Germinal center (tissue), 1 donor: Measurements from ENCODE around the gene MYLIP.

Source experiments
- DNase-seq: peaks from one replicate; pipeline ENCODE4 v3.0.0; 2012; ENCODE audit warnings: mixed read lengths, low spot score

Gene MYLIP

DNA sequence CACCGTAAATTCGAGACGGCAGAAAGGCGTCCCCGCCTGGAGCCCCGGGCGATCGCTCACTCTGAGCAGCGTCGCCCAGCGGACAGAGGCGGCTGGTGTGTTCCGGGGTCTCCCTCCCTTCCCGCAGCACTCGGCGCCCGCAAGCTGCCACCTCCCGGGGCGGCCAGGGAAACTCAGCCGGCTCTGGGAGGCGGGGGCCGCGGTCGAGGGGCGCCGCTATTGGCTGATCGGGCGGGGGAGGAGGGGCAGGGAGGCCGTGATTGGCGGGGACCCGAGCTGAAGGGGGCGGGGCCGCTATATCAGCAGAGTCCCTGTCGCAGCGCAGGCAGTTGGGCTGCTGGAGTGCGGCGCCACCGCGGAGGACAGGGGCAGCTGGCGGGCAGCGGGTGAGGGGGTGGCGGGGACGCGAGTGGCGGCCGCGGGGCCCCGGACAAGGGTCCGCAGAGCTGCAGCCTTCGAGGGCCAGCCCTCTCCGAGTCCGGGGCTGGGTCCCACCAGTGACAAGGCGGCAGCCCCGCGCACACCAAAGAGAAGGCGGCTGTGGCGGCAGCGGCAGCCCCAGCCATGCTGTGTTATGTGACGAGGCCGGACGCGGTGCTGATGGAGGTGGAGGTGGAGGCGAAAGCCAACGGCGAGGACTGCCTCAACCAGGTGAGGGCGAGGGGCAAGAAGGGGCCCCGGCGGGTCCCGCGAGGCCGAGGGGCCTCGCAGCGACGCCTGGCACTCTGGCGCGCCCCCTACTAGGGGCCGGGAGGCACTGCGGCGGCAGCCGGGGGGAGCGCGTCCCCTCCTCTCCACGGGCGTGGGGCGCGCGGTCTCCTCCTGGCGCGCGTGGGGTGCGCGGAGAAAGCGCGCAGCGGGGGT, at the start of gene MYLIP:
Gene MYLIP, plus strand, starts transcription at position 328 of the 864 bp plus-strand sequence. Its CDS starts 237 bp downstream, at position 565.
- peak; percentile 98 for DNase-seq

DNA sequence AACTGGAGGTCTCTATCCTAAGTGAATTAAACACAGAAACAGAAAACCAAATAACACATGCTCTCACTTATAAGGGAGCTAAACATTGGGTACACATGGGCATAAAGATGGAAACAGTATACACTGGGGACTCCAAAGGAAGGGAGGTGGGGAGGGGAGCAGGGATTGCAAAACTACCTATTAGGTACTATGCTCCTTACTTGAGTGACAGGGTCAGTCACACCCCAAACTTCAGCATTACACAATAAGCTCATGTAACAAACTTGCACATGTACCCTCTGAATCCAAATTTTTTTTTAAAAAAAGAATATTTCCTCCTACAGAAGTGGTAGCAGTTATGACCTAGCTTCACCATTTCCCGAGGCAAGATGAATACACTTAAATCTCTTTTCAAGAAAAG, 49.5 kb upstream of the MYLIP start:
- DNase-seq, result no peak

DNA sequence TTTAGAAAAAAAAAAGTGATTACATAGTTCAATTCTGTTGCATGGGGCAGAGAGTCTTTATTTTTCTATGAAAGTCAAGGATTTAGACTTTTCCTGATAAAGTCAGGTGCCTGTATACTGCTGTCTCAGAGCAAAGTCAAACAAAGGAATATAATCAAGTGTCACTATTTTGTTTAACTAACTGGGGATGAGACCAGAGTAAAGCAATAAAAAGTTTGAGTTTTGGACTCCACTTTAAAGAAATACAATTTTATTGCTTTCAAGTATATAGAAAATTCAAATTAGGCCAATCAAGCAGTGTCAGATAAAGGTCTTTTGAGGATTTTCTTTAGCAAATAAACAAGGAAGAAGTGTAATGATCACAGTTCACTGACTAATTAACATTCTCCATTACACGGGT, 48.7 kb upstream of the MYLIP start:
- DNase-seq, result no peak

DNA sequence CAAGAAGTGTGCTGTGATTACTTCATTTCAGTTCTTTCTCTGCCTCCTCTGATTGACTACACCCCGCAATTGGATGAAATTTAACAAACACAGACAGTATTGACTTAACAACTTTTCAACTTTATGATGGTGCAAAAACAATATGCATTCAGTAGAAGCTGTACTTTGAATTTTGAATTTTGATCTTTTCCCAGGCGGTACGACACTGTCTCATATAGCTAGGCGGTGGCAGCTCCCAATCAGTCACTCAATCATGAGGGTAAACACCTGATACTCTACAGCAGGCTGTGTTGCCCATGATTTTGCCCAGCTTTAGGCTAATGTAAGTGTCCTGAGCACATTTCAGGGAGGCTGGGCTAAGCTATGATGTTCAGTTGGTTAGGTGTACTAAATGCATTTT, 47.6 kb upstream of the MYLIP start:
- DNase-seq, result no peak

DNA sequence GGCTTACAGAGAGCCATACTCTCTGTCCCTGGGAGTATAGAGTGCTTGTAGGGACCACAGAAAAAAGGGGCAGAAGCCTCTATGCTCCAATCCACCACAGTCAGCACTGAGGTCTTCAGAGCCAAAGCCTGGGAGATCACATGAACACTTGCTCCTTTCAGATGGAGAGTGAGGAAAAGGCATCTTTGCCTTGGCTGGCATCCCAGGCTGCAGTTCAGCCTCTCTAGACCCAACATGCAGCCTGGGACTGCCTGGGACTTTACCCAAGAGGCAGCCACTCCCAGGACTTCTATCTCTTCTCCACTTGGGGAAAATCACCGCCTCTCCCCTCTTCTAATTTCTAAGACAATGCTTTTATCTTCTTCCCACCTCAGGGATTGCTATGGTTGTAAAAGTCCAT, 46.5 kb upstream of the MYLIP start:
- no peak for DNase-seq

DNA sequence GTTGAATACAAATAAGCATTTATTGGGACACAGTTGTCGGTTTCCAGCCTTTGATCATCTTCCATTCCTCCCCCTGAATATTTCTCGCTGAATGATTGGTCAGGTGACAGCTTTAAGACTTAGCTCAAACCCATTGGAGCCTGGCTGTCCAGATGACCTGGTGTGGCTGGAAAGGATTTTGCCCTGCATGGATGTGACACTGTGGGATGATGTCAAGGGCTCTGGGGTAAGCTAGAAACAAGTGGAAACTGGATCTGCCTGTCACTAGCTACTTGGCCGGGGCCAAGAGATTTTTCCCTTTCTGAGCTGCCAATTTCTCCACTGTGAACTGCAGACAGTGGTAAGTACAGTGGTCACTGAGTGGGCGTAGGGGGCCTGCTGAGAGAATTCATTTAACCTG, 41.9 kb upstream of the MYLIP start:
- no peak for DNase-seq

DNA sequence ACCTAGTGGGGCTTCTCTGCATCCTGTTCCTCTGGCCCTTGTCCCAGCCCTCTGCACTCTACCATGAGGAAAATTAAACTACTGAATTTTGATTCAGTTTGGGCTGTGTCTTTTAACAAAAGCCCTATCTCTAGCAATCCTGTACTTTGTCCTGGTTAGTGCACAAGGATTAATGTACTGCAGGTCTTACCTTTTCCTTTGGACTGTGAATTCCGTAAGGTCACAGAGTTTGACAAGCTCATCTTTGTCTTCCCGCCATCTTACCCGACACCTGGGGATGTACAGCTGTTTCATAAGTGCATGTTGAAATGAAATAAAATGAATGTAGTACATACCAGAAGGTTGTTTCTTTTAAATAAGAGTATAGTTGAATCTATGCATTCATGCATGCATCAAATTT, 41.5 kb upstream of the MYLIP start:
- no peak for DNase-seq

DNA sequence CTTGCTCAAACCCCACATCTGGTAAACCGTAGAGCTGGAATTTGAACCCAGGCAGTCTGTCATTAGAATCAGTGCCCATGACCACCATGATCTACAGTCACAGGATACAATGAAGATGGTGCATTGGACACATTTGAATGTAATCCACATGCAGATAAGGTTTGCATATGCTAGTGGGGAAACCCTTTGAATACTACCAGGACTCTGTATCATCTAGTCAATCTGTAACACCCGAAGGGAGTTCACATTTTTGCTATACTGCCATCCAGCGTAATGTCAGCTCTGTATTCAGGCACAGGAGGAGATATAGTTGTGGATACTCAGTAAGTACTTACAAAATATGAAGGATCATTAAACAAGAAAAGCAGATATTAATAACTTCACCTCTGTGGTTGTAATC, 40.5 kb upstream of the MYLIP start:
- DNase-seq, result no peak

DNA sequence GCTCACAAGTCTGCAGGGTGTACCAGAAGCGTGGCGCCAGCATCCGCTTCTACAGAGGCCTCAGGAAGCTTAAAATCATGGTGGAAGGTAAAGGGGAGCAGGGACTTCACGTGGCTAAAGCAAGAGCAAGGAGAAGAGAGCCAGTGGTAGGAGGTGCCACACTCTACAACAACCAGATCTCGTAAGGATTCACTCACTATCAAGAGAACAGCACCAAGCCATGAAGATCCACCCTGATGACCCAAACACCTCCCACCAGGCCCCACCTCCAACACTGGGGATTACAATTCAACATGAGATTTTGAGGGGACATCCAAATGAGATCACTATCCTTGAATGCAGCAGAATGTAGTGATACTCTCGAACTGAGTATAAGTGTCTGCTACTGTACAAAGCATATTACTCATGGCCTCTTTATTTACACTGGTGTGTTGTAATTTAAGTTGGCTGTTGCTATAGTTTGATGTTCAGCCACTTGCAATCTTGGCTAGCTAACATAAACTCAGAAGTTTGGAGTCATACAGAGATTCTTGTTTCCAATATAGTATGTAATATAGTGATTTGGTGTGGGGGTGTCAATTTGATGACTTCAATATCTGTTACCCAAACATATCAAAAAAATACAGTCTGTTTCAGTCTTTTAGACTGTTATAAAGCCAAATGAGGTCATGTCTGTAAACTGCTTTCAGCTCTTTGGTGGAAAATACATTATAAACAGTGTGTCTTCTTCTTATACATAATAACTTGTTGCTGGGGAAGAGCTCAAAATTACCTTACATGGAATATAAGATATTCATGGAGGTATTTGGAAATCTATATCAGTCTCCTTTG, 39.4 kb upstream of the MYLIP start:
- DNase-seq, result no peak

DNA sequence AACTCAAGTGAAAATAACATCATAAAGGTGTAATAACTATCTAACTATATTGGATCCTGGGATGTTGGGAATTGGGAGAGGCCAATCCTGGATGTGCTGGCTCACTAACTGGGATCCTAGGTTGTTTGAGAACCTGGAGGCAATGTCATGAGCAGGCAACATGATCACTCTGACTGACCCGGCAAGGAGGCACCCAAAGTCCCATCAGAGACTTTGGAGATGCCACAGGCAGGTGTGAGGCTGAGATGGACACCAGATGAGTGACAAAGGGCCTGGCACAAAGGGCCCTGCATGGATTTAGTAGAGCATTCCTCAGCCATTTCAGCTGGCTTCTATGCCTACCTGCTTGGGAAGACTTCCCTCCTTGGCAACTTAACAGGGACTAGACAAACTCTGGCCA, 38.4 kb upstream of the MYLIP start:
- DNase-seq, result no peak

DNA sequence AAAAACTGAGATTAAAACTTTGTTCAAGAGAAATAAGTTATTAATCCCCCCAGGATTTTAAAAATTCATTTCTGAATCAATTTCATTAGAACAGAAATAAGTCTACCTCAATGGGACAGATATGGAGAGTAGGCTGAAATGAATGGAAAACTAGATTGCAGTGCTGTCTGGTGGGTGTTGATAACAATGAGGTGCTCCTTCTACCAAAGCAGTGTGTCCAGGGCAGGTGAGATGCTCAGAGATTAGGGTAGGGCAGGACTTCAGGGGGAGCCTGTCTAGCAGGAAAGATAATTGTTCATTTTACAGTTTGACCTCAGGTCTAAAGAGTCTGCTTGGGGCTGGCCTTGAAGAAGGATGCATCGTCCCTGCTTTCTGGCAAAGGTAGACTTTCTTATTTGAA, 38.0 kb upstream of the MYLIP start:
- no peak for DNase-seq

DNA sequence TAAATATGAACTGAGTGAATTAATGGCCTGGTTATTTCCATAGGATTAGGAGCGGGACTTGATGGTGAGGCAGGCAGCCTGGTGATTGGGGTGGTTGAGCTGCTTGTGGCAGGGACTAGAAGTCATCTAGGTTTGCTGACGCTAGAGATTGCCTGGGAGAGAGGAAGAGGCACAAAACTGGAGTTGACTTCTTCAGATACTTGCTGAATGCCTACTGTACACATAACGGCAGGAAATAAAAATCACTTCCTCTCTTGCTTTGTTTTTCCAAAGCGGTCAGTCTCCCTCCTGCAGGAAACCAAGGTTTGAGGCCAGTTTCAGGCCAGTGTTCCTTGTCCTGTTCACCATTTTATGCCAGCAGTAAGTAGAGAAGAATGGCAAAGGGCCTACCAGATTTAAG, 36.7 kb upstream of the MYLIP start:
- DNase-seq, result no peak

DNA sequence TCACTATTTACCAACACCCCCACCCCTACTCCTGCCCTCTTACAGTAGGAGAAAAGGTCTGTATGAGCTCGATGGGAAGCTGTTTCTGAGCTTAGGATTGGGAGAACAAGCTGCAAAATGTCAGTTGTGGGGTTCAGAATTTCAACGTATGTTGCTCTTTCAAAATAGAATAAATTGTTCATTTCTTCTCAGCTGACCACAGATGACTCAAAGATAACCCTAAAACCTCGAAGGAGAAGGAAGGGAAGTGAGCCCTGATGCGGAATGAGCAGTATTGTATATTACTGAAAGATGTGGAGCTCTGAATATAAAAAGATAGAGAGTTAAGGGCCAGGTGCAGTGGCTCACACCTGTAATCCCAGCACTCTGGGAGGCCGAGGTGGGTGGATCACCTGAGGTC, 35.9 kb upstream of the MYLIP start:
- DNase-seq, result no peak

DNA sequence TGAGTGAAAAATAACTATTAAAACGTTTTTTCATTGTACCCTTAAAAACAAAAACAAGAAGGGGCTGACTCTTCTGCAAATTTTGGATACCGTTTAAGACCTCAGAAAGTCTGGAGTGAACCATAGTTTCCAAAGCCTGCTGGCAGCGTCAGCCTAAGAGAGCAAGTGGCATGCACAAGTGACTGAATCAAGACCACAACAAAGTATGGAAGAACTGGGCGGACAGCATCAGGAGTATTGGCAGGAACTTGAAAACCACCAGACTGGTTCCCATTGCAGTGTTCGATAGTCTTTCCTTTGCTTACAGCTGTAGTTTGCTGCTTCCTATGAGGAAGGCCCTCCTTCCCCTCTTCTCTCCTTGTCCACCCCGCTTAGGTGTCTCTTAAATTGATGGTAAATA, 33.7 kb upstream of the MYLIP start:
- no peak for DNase-seq

DNA sequence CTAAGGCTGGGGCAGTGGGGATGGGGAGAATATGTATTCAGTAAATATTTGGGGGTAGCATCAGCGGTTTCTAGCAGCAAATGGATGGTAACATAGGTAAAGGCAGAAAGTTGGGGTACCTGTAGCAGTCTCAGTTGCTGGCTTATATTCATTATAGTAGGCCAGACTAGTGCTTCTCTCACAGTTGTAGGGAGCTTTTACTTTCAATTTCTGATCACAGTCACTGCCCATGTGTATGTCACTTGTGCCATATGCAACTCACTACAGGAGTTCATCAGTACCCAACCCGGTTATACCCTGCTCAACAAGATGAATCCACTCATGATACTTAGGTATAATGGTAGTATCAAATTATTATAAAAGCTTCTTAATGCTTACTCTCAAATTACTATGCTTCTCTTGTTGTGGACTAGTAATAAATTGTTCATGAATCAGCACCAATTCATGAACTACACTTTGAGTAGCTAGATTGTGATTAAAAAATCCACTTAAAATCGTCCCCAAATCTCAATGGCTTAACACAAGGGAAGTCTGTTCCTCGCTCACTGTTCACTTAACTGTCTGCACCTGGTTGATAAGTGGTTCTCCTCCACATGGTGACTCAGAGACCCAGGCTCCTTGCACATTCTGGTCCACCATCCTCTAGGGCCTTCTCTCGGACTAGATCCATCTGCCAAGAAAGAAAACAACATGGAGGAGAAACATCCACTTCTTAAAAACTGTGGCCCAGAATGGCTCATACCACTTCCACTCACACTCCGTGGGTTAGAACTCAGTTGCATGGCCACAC, 31.3 kb upstream of the MYLIP start:
- no peak for DNase-seq

DNA sequence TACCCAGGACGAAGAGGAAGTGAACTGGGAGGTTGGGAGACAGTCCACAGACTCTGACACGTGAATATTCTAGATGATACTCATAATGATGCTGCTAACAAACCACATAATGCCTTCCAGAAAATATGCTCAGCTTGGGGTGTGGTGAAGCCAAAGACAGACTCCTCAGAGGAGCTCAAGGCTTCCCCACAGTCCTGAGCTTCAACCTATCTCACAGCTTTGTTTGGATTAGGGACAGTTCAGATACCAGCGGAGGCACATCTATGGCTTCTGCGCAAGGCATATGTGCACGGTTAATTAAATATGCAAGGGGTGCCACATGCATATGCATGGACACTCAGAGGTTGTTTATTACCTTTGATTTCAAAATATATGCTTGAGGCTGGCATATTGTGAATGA, 30.7 kb upstream of the MYLIP start:
- DNase-seq, result no peak

DNA sequence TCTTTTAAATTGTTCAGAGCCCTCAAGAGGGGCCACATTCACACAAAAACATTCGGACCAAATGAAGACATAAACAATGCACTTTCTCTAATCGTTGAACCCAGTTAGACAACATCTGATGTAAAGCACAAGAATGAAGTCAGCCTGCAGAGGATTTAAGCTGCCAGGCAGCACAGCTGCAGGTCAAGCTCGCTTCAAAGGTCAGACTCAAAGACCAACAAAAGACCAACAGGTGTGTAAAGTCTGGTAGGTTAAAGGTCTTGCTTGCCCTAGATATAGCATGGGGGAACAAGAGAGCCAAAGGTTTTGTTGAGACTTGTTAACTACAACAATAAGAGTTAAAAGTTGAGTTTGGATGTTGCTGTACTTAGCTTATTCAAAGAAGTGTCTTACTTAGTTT, 26.7 kb upstream of the MYLIP start:
- no peak for DNase-seq

DNA sequence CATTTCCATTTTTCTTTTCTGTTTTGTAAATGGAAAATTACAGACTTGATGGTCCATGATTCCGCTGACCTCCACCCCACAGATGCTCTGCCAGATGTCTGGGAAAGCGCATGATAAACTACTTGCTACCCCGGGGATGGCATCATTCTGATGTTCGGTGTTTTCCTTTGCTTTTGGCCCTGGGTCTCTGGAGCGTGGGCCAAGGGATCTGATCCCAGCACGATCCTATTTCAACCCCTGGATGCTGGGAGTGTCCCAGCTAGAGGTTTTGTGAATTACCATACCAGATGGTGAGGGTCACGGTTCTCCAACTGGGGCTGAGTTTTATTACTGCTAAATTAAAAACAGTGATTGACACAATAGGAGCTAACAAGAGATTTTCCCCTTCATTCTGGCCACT, 25.2 kb upstream of the MYLIP start:
- DNase-seq, result no peak

DNA sequence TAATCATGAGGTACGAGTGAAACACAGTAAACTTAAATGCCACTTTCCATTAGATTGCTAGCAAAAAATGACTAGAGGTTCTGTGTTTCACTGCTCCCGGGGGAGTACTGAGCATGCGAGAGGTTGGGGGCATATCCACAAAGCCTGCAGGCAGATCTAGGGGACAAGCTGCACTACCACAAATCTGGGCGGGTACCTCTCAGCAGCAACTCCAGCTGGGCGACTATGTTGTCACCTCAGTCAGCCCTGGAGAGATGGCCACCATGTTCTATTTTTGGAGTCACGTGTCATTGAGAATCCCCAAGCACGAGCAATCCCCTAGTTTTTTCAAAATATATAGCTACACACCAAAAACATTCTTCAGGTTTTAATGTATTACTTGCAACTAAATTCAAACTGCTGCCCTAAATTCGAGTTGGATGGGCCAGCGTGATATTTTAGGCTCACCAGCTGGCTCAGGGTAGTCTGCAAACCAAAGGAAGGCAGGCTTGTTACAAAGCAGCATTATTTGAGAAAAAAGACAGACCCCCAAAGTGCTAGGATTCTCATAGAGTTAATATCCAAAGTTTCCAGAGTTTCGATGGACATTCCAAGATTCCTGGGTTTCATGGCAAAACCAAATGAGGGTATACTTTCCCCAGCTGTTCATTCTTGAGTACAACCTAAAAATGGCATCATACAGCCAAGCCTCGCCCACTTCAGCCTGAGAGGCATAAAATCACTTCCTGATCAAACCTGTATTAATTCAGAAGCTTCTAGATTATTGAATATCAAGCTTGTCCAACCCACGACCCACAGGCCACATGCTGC, 24.1 kb upstream of the MYLIP start:
- no peak for DNase-seq

DNA sequence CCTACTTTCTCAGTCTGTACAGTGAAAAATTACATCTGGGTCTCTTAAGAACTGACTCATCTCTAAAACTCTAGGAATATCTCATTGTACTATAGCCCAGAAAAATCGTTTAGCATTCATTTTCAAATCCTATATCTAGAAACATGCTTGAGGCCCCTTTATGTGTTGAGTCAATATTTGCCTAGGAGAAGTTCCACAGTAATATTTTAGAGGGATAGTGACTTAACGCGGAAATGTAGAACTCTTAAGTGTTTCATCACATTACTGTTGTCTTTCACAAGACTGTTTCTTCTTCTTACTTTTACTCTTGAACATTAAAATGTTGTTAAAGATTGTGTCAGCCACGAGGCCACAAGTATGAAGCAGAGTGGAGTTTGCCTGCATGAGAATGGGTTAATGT, 23.0 kb upstream of the MYLIP start:
- no peak for DNase-seq

DNA sequence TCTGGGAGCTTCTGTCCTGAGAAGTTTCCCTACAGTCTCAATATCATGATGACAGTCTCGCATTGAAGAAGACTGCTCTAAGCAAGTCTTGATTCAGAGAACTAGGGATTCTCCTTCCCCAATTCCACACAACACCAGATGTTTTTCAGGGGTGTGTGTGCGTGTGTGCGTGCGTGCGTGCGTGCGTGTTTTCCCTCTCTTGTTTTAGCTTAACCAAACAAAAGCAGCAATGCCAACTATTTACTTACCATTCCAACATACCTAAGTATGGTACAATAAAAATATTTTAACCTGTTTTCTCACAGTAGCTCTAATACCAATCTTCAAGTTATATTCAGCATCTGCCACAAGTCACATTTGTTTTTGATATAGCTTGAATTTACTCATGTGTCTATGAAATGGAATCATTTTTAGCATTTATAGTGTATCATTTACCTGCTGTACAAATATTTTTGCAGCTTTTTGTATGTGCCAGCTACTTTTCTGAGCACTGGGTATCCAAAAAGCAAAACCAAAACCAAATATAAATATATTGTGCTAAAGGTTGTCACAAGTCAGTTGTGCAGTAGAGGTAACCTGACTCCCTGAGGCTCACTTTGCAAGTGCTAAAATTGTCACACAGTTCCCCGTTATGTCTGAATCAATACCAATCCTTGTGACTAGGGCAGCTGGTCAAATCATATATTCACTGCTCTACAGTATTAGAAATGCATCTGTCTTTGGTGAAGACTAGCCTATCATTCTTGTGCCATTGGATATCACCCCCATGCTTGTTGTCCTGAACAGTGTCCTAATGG, 21.7 kb upstream of the MYLIP start:
- DNase-seq, result no peak
